ENCODE measurements around the gene ZNF182. TPM values are rescaled to one million over a fixed set of nuclear protein-coding genes. Genes with fewer than 3 reads are reported as not detected.
A peak's percentile ranks its signal among the peaks of the same experiment; 100 is the strongest.

ZNF182 gene
- total RNA-seq, 2 donors from 2014 or later, result 3.2 to 4.3 TPM

GRCh38 chrX:48002929-48003328 lies 860 bp downstream of the ZNF182 start:
- Histone ChIP-seq H3K27me3 (replicated peaks; ENCODE audit: insufficient read depth) (no peaks in the 10 kb centered on the region), H3K9me3 (no peaks in the 10 kb centered on the region), H3K27ac (peak overlapping the region in 1 of 2 donors; percentile 64), H3K36me3 (no peaks in the 10 kb centered on the region), H3K4me1 (ENCODE audit: control insufficient read depth in 1 of 2, low read depth in 2 of 2) (peaks cover 0 to 10% of the 10 kb centered on the region in 2 donors), H3K4me3 (peak overlapping the region; percentile 77)
- no peak for ATAC-seq (ENCODE audit: insufficient number of reproducible peaks, low FRiP score, low read depth)
- TF ChIP-seq CTCF (IDR thresholded peaks at IDR 0.05), result no peak
- DNase-seq (ENCODE audit: low spot score), result no peak

- H3K9me3 ChIP-seq, result no peaks in the 10 kb centered on the region
- TF ChIP-seq CTCF (IDR thresholded peaks at IDR 0.05), result no peak
- no peaks in the 10 kb centered on the region for H3K27me3 ChIP-seq (replicated peaks; ENCODE audit: insufficient read depth)
- ATAC-seq (ENCODE audit: insufficient number of reproducible peaks, low FRiP score, low read depth) (no peak), DNase-seq (ENCODE audit: low spot score) (no peak)
- no peaks in the 10 kb centered on the region for H3K36me3 ChIP-seq
- H3K27ac ChIP-seq, result no peak overlapping the region
- no peak overlapping the region for H3K4me3 ChIP-seq
- H3K4me1 ChIP-seq (ENCODE audit: control insufficient read depth in 1 of 2, low read depth in 2 of 2), result peaks cover 0 to 10% of the 10 kb centered on the region in 2 donors
These were observed 1.5 kb downstream of the ZNF182 start for GRCh38 chrX:48002319-48002718.

- ATAC-seq (ENCODE audit: insufficient number of reproducible peaks, low FRiP score, low read depth) (no peak), DNase-seq (ENCODE audit: low spot score) (no peak)
- H3K27me3 ChIP-seq (replicated peaks; ENCODE audit: insufficient read depth), result no peaks in the 10 kb centered on the region
- H3K36me3 ChIP-seq, result no peaks in the 10 kb centered on the region
- H3K4me1 ChIP-seq (ENCODE audit: control insufficient read depth in 1 of 2, low read depth in 2 of 2), result peaks cover 0 to 10% of the 10 kb centered on the region in 2 donors
- no peak for TF ChIP-seq CTCF (IDR thresholded peaks at IDR 0.05)
- no peaks in the 10 kb centered on the region for H3K9me3 ChIP-seq
- no peak overlapping the region for H3K4me3 ChIP-seq
- H3K27ac ChIP-seq, result no peak overlapping the region
These were observed 2.5 kb downstream of the ZNF182 start for GRCh38 chrX:48001260-48001659.

GRCh38 chrX:47992669-47993068 lies 11.1 kb downstream of the ZNF182 start:
- Histone ChIP-seq H3K27ac (no peak overlapping the region), H3K4me1 (ENCODE audit: control insufficient read depth in 1 of 2, low read depth in 2 of 2) (no peaks in the 10 kb centered on the region), H3K4me3 (no peak overlapping the region), H3K36me3 (no peaks in the 10 kb centered on the region), H3K9me3 (no peaks in the 10 kb centered on the region), H3K27me3 (replicated peaks; ENCODE audit: insufficient read depth) (no peaks in the 10 kb centered on the region)
- TF ChIP-seq CTCF (IDR thresholded peaks at IDR 0.05), result no peak
- ATAC-seq (ENCODE audit: insufficient number of reproducible peaks, low FRiP score, low read depth) (no peak), DNase-seq (ENCODE audit: low spot score) (no peak)

GRCh38 chrX:47992095-47992380 lies 11.8 kb downstream of the ZNF182 start:
- Histone ChIP-seq H3K4me3 (no peak overlapping the region), H3K36me3 (no peaks in the 10 kb centered on the region), H3K4me1 (ENCODE audit: control insufficient read depth in 1 of 2, low read depth in 2 of 2) (no peaks in the 10 kb centered on the region), H3K9me3 (no peaks in the 10 kb centered on the region), H3K27ac (no peak overlapping the region), H3K27me3 (replicated peaks; ENCODE audit: insufficient read depth) (no peaks in the 10 kb centered on the region)
- ATAC-seq (ENCODE audit: insufficient number of reproducible peaks, low FRiP score, low read depth) (no peak), DNase-seq (ENCODE audit: low spot score) (no peak)
- TF ChIP-seq CTCF (IDR thresholded peaks at IDR 0.05), result no peak
